HepG2 (cell line): ENCODE results near the gene GJB1. TPM values are rescaled to one million over a fixed set of nuclear protein-coding genes. Genes with fewer than 3 reads are reported as not detected.

ENCODE experiments used
- ATAC-seq: fragments of 200-7000 bp; cut with Tn5 transposase; 3 replicates; pipeline ENCODE4 v1.9.1; 2020; ENCODE audit warnings: mild to moderate bottlenecking, moderate library complexity
- BruUV-seq: library from RNA; stranded (reverse); fragments of 400-500 nt; replicated peaks from 2 replicates; lab custom pipeline; 2021; lab: Mats Ljungman, UMichigan
- CTCF ChIA-PET: fragments of 300-600 bp; formaldehyde crosslinking; extraction: SDS; loops from one replicate; lab custom pipeline; 2021; ENCODE audit warnings: low total read pairs, inconsistent platforms, low intra/inter-chr PET ratio; lab: Yijun Ruan, JAX
- POLR2A ChIA-PET: fragments of 350-600 bp; sonication (Branson Sonifier 250); formaldehyde crosslinking; loops from one replicate; lab custom pipeline; 2020; ENCODE audit warnings: antibody characterized with exemption, inconsistent platforms; lab: Yijun Ruan, JAX
- DNase-seq: peaks from one replicate; pipeline ENCODE4 v3.0.0-alpha.2; 2015; ENCODE audit warnings: low spot score
- FAIRE-seq: peaks from 3 replicates; lab custom pipeline; 2011; peaks lifted over from hg19 to GRCh38; lab: Jason Lieb, UNC
- H2AFZ ChIP-seq: one replicate; pipeline ENCODE4 v1.6.1; 2011; ENCODE audit warnings: low read length, inconsistent platforms
- H3K27ac ChIP-seq: fragments of 300-600 bp; 3 replicates; pipeline ENCODE4 v1.8.0; 2011; ENCODE audit warnings: mixed run types, mild to moderate bottlenecking, mixed read lengths, low read length, inconsistent platforms; ENCODE audit not compliant: insufficient read depth; ENCODE audit errors: extremely low read length
- H3K27me3 ChIP-seq, 2 experiments: fragments of 200-600 bp in 1 of 2; 2 replicates in 1 of 2; 3 replicates in 1 of 2; pipeline versions ENCODE4 v1.6.0 to v1.8.0; 2011; ENCODE audit warnings: low read length in 2 of 2, mild to moderate bottlenecking in 2 of 2, moderate library complexity in 2 of 2, inconsistent platforms in 1 of 2; ENCODE audit not compliant: insufficient read depth in 2 of 2, control insufficient read depth in 1 of 2
- H3K36me3 ChIP-seq, 2 experiments: fragments of 200-600 bp in 1 of 2; replicated peaks in 1 of 2; 2 replicates in 1 of 2; 3 replicates in 1 of 2; pipeline versions ENCODE4 v1.5.1 to v1.8.0; 2011; ENCODE audit warnings: low read length in 2 of 2, inconsistent platforms in 1 of 2; ENCODE audit not compliant: insufficient read depth in 2 of 2, control insufficient read depth in 1 of 2
- H3K4me1 ChIP-seq: 2 replicates; pipeline ENCODE4 v1.5.1; 2012; ENCODE audit warnings: low read length, inconsistent platforms; ENCODE audit not compliant: insufficient read depth
- H3K4me2 ChIP-seq: 2 replicates; pipeline ENCODE4 v1.6.0; 2011; ENCODE audit warnings: low read depth, low read length, inconsistent platforms
- H3K4me3 ChIP-seq, 3 experiments: fragments of 200-600 bp in 1 of 3; sonication (generic), shearing (Covaris generic) in 1 of 3; replicated peaks in 1 of 3; 2 replicates each; pipeline ENCODE4 v1.5.1; 2011 to 2016; ENCODE audit warnings: low read length in 3 of 3, inconsistent platforms in 2 of 3, low read depth in 2 of 3, mild to moderate bottlenecking in 2 of 3, control low read depth in 1 of 3, mixed read lengths in 1 of 3; ENCODE audit not compliant: insufficient read depth in 1 of 3
- H3K79me2 ChIP-seq: one replicate; pipeline ENCODE4 v1.6.1; 2011; ENCODE audit warnings: low read length, inconsistent platforms; ENCODE audit not compliant: insufficient read depth
- H3K9ac ChIP-seq: 2 replicates; pipeline ENCODE4 v1.6.0; 2011; ENCODE audit warnings: mild to moderate bottlenecking, low read depth, low read length, inconsistent platforms; ENCODE audit not compliant: insufficient read depth
- H3K9me3 ChIP-seq: 2 replicates; pipeline ENCODE4 v1.5.1; 2012; ENCODE audit warnings: mild to moderate bottlenecking, low read length
- H4K20me1 ChIP-seq: 2 replicates; pipeline ENCODE4 v1.6.0; 2011; ENCODE audit warnings: inconsistent platforms, mild to moderate bottlenecking, low read length, moderate library complexity; ENCODE audit not compliant: insufficient read depth
- BCL6 ChIP-seq: IDR thresholded peaks from 2 replicates; pipeline ENCODE4 v1.6.1; 2016; ENCODE audit warnings: missing genetic modification reagents, missing compliant biosample characterization
- BRF2 ChIP-seq: sonication (generic); formaldehyde crosslinking; IDR thresholded peaks from 2 replicates; pipeline ENCODE4 v1.8.1; 2022; ENCODE audit warnings: mild to moderate bottlenecking, missing genetic modification reagents
- ELF3 ChIP-seq: IDR thresholded peaks from 2 replicates; pipeline ENCODE4 v1.6.1; 2016; ENCODE audit warnings: missing genetic modification reagents, missing compliant biosample characterization
- FOSL2 ChIP-seq: sonication (generic); formaldehyde crosslinking; IDR thresholded peaks from 2 replicates; pipeline ENCODE4 v1.4.0; 2020; ENCODE audit warnings: missing genetic modification reagents
- GATAD2A ChIP-seq: IDR thresholded peaks from 2 replicates; pipeline ENCODE4 v1.6.1; 2016
- HNF1B ChIP-seq: sonication (generic); formaldehyde crosslinking; IDR thresholded peaks from 2 replicates; pipeline ENCODE4 v1.5.1; 2020; ENCODE audit warnings: mild to moderate bottlenecking, moderate library complexity, missing genetic modification reagents
- HNF4A ChIP-seq: sonication (generic); formaldehyde crosslinking; IDR thresholded peaks from 2 replicates; pipeline ENCODE4 v1.4.0; 2020; ENCODE audit warnings: missing genetic modification reagents
- HNRNPL ChIP-seq: fragments of 200-400 bp; formaldehyde crosslinking; IDR thresholded peaks from 2 replicates; pipeline ENCODE4 v1.6.1; 2017; ENCODE audit warnings: mild to moderate bottlenecking, low read depth, low read length
- MED13 ChIP-seq: sonication (generic); formaldehyde crosslinking; IDR thresholded peaks from 2 replicates; pipeline ENCODE4 v1.5.0; 2020; ENCODE audit warnings: missing genetic modification reagents
- NR2F2 ChIP-seq: IDR thresholded peaks from 2 replicates; pipeline ENCODE4 v1.6.1; 2012; ENCODE audit warnings: low read depth, inconsistent platforms, borderline replicate concordance
- POLR2A ChIP-seq, 2 experiments: IDR thresholded peaks; 2 replicates each; pipeline ENCODE4 v1.6.1; 2011; ENCODE audit warnings: low read depth in 2 of 2, low read length in 2 of 2, mild to moderate bottlenecking in 1 of 2, moderate library complexity in 1 of 2; ENCODE audit not compliant: insufficient read depth in 1 of 2
- RARA ChIP-seq: IDR thresholded peaks from 2 replicates; pipeline ENCODE4 v1.6.1; 2016; ENCODE audit warnings: missing genetic modification reagents, missing compliant biosample characterization
- SCMH1 ChIP-seq: sonication (generic); formaldehyde crosslinking; IDR thresholded peaks from 2 replicates; pipeline ENCODE4 v1.9.0; 2021; ENCODE audit warnings: missing genetic modification reagents, mild to moderate bottlenecking, borderline replicate concordance
- SOX6 ChIP-seq, 2 experiments: fragments of 450-650 bp in 1 of 2; sonication (generic) in 1 of 2; formaldehyde crosslinking in 1 of 2; IDR thresholded peaks; 2 replicates each; pipeline versions ENCODE4 v1.4.0 to v1.6.1; 2017 to 2020; ENCODE audit warnings: antibody characterized with exemption in 1 of 2, mild to moderate bottlenecking in 1 of 2, missing genetic modification reagents in 1 of 2
- THRA ChIP-seq: sonication (generic); formaldehyde crosslinking; IDR thresholded peaks from 2 replicates; pipeline ENCODE4 v1.4.0; 2020; ENCODE audit warnings: missing genetic modification reagents, borderline replicate concordance
- ZNF264 ChIP-seq: sonication (generic); formaldehyde crosslinking; IDR thresholded peaks from 2 replicates; pipeline ENCODE4 v1.4.0; 2020; ENCODE audit warnings: missing genetic modification reagents
- ZNF550 ChIP-seq: sonication (generic); formaldehyde crosslinking; IDR thresholded peaks from 2 replicates; pipeline ENCODE4 v1.4.0; 2020; ENCODE audit warnings: mild to moderate bottlenecking, missing genetic modification reagents, borderline replicate concordance
- ZNF749 ChIP-seq: sonication (generic); formaldehyde crosslinking; IDR thresholded peaks from 2 replicates; pipeline ENCODE4 v1.8.0; 2022; ENCODE audit warnings: mild to moderate bottlenecking, missing genetic modification reagents, moderate library complexity, borderline replicate concordance
- WGBS: methylation state at CpG from one replicate; pipeline ENCODE4 v1.1.6; 2017; ENCODE audit warnings: low lambda C conversion rate; 5-methylcytosine and 5-hydroxymethylcytosine counted together
- in situ Hi-C: cut with HindIII; loops from 2 replicates; pipeline ENCODE4 v1.10.0; 2017; ENCODE audit warnings: low pct_unique_long_range_greater_than_20kb; ENCODE audit not compliant: extremely low pct_ligation_motif_present
- intact Hi-C: fragments of 100-400 bp; cut with micrococcal nuclease; formaldehyde crosslinking; loops from one replicate; pipeline ENCODE4 v1.10.0; 2022; ENCODE audit not compliant: unreplicated experiment
- polyA plus RNA-seq, 8 experiments: library from polyadenylated mRNA; depleted of rRNA in 3 of 8; stranded (reverse) in 7 of 8; unstranded in 1 of 8; fragments of >200 nt; fragmentation: Illumina TruSeq in 4 of 8; extraction: Trizol in 4 of 8; gene quantifications; 2 replicates each; pipeline versions ENCODE4 v1.2.1 to v1.2.3, GENCODE V29; 2011 to 2016; ENCODE audit warnings: low read depth in 4 of 8, missing spikeins in 1 of 8, mixed read lengths in 1 of 8; ENCODE audit not compliant: insufficient read depth in 1 of 8
- total RNA-seq, 5 experiments: library from RNA; depleted of rRNA; stranded (reverse); fragments of >200 nt; fragmentation: Illumina TruSeq; extraction: Trizol; gene quantifications; 2 replicates each; pipeline ENCODE4 v1.2.3, GENCODE V29; 2016; ENCODE audit warnings: low read depth in 1 of 5

GJB1 gene
- total and polyA plus RNA-seq, 2 of the 13 experiments (the other 11 are each of a cell fraction or from before 2014, with no cell fraction given): 111 to 161 TPM

- intact Hi-C loops: loop anchor here (5.0 kb wide), 1 partner anchor 57 kb away; the partner anchor contains the start of gene NONO
- FAIRE-seq: peak; percentile 99
- POLR2A ChIA-PET: interaction anchor here (1.1 to 7.1 kb wide), 5 partner anchors 9 to 64 kb away, joined by 3 to 140 read pairs (median 4); no protein-coding TSS in a partner anchor
- TF ChIP-seq THRA (CRISPR knock-in tag): peak; percentile 62; the same call in 1 of the 2 replicates
- 0 out of 2 replicates have a peak, but pooled peaks have one; percentile 20 for TF ChIP-seq ZNF264 (CRISPR knock-in tag)
- TF ChIP-seq MED13: peak; percentile 43; the same call in 1 of the 2 replicates
- no peak for TF ChIP-seq SCMH1 (CRISPR knock-in tag)
- TF ChIP-seq HNRNPL: no peak
- peak; percentile 43 for TF ChIP-seq HNF4A (CRISPR knock-in tag)
- TF ChIP-seq SOX6 (IDR thresholded peaks at IDR 0.05): no peak
- TF ChIP-seq SOX6 (CRISPR knock-in tag; IDR thresholded peaks at IDR 0.05): peak; percentile 48
- peak; percentile 58 for TF ChIP-seq RARA (CRISPR knock-in tag)
- TF ChIP-seq ZNF550 (CRISPR knock-in tag): no peak
- TF ChIP-seq BCL6 (CRISPR knock-in tag): peak; percentile 26; the same call in 1 of the 2 replicates
- peak; percentile 38 for TF ChIP-seq NR2F2
- TF ChIP-seq GATAD2A (CRISPR knock-in tag): peak; percentile 81
- 0 out of 2 replicates have a peak, but pooled peaks have one; percentile 24 for TF ChIP-seq ELF3 (CRISPR knock-in tag)
- 0 out of 2 replicates have a peak, but pooled peaks have one; percentile 41 for TF ChIP-seq HNF1B (CRISPR knock-in tag)
- TF ChIP-seq FOSL2 (CRISPR knock-in tag): peak; percentile 14; the same call in 1 of the 2 replicates
- TF ChIP-seq BRF2 (CRISPR knock-in tag): no peak
- 0 out of 4 replicates have a peak, but pooled peaks of 1 of the 2 experiments have one; percentile 26 for TF ChIP-seq POLR2A (IDR thresholded peaks at IDR 0.05; ENCODE audit: insufficient read depth in 1 of 2, low read depth in 2 of 2, low read length in 2 of 2)
- TF ChIP-seq ZNF749 (CRISPR knock-in tag): no peak
Observed at GRCh38 chrX:71225009-71225408, 2.0 kb downstream of the GJB1 start.

More at GRCh38 chrX:71225009-71225408, 2.0 kb downstream of the GJB1 start:
- H3K27ac ChIP-seq: peak overlapping the region; percentile 78
- H3K4me3 ChIP-seq: peak overlapping the region in 1 of 3 experiments; percentile 37; a peak in 2 of 6 replicates
- no TSS peak for BruUV-seq
- peaks cover 88% of the 10 kb centered on the region for H3K4me1 ChIP-seq
- peak overlapping the region; percentile 49 for H3K9ac ChIP-seq
- no peaks in the 10 kb centered on the region for H3K36me3 ChIP-seq
- ATAC-seq (peak; percentile 39), DNase-seq (peak; percentile 55)
- peak overlapping the region; percentile 61 for H3K4me2 ChIP-seq
- no peaks in the 10 kb centered on the region for H3K9me3 ChIP-seq
- H3K27me3 ChIP-seq: no peaks in the 10 kb centered on the region
- 15% methylated on average over 2 of the region's 2 CpGs for WGBS
- CTCF ChIA-PET: no interaction called here
- H2AFZ ChIP-seq: no peak overlapping the region
- in situ Hi-C loops: loop anchor here (10.0 kb wide), 1 partner anchor 60 kb away; the partner anchor contains the start of gene NONO
- H4K20me1 ChIP-seq: no peaks in the 10 kb centered on the region
- peaks cover 6% of the 10 kb centered on the region for H3K79me2 ChIP-seq
